ENCODE results near the gene INSIG1.

Gene INSIG1

DNA sequence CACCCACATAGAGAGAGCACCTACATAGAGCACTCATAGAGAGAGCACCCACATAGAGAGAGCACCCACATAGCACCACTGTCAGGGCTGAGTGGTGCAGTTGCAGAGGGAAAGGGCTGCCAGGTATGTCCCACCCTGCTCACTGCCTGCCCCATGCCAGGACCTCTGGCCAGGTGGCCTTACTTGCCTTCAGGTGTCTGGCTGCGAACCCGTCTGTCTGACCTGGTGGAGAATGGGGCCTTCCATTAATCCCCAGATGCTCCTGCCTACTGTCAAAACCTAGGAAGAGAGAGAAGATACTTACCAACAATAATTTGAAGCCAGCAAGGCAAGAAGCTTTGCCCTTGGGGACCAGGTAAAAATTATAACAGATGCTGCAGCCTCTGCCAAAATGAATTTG is 51.1 kb downstream of the INSIG1 start:
- no peak for DNase-seq

DNA sequence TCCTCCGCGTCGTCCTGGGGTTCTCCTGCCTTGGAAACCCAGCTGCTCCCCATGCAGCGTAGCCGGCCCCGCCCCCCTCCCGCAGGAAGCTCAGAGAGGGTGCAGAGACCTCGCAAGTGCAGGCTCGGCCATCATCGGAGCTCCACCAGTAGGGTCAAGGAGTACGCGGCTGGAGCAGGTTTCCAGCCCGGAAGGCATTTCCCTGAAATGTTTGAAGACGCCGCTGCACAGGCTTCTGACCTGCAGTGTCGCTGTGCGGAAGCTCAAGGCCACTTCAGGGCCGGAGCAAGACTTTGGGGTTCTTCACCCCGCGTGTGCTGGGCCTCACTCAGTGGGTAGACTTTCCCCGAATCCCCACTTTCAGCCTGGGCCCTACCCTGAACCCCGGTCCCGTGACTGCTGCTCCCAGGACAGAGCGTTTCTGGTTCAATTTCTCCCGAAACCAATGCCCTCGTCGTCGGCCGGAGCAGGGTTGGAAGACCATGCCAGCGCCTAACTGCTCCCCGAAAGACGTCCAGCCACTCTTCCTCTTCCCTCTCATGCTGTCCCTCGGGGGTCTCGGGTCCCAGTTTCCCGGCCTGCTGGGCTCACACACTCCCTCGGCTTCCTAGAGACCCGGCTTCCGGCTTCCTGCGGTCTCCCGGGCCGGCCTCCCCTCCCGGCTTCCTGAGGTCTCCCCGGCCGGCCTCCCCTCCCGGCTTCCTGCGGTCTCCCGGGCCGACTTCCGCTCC is 52.1 kb downstream of the INSIG1 start:
- Histone ChIP-seq H3K27me3 (replicated peaks) (peaks cover 7% of the 10 kb centered on the region), H3K27ac (no peak overlapping the region), H3K36me3 (replicated peaks) (no peaks in the 10 kb centered on the region), H3K4me3 (ENCODE audit: low read depth, low read length) (no peak overlapping the region)
- no peak for DNase-seq
- in situ Hi-C loops (cut with HindIII; ENCODE audit: low pct_ligation_motif_present, low sequenced_read_pairs), result loop anchor here (25.0 kb wide), 1 partner anchor 412 kb away; no protein-coding TSS in a partner anchor
- TF ChIP-seq, protein P1, sequence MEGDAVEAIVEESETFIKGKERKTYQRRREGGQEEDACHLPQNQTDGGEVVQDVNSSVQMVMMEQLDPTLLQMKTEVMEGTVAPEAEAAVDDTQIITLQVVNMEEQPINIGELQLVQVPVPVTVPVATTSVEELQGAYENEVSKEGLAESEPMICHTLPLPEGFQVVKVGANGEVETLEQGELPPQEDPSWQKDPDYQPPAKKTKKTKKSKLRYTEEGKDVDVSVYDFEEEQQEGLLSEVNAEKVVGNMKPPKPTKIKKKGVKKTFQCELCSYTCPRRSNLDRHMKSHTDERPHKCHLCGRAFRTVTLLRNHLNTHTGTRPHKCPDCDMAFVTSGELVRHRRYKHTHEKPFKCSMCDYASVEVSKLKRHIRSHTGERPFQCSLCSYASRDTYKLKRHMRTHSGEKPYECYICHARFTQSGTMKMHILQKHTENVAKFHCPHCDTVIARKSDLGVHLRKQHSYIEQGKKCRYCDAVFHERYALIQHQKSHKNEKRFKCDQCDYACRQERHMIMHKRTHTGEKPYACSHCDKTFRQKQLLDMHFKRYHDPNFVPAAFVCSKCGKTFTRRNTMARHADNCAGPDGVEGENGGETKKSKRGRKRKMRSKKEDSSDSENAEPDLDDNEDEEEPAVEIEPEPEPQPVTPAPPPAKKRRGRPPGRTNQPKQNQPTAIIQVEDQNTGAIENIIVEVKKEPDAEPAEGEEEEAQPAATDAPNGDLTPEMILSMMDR (IDR thresholded peaks at IDR 0.05; ENCODE audit: low read depth, low read length, missing control alignments), result no peak

More for the DNA sequence above, 51.1 kb downstream of the INSIG1 start:
- Histone ChIP-seq H3K27me3 (replicated peaks) (peaks cover 7% of the 10 kb centered on the region), H3K4me3 (ENCODE audit: low read depth, low read length) (no peak overlapping the region), H3K27ac (no peak overlapping the region), H3K36me3 (replicated peaks) (no peaks in the 10 kb centered on the region)
- TF ChIP-seq, protein P1 (IDR thresholded peaks at IDR 0.05; ENCODE audit: low read depth, low read length, missing control alignments), result no peak
- in situ Hi-C loops (cut with HindIII; ENCODE audit: low pct_ligation_motif_present, low sequenced_read_pairs), result loop anchor here (25.0 kb wide), 1 partner anchor 412 kb away; no protein-coding TSS in a partner anchor

DNA sequence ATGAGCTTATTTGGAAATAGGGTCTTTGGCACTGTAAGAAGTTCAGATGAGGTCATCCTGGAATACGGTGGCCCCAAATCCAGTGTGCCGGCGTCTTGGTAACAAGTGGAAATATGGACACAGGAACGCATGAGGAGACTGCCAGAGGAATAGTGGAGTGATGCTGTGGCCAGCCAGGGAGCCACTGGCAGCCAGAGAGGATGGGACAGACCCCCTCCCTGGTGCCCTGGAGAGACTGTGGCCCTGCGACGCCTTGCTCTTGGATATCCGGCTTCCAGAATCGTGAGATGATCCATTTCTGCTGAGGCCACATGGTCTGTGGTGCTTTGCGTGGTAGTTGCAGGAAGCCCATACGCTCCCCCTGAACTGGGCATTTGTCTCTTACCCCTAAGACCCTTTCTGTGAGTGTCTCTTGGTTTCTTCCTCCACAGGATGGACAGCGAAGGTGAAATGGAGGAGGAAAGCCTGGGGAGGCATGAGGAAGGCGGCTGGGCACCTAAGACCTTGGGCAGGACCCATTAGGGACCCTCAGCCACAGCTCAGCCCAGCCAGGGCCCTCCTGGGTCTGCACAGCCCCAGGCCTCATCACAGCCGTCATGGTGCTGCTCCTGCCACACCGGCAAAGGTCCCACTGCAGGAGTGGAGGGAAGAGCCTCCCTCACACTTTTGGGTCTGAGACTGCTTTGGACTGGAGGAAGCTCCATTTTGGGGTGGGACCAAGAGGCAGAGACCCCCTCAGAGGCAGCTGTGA is 53.6 kb downstream of the INSIG1 start:
- H3K27ac ChIP-seq, result no peak overlapping the region
- H3K36me3 ChIP-seq (replicated peaks), result no peaks in the 10 kb centered on the region
- peaks cover 8% of the 10 kb centered on the region for H3K27me3 ChIP-seq (replicated peaks)
- TF ChIP-seq, protein P1 (IDR thresholded peaks at IDR 0.05; ENCODE audit: low read depth, low read length, missing control alignments), result no peak
- DNase-seq, result no peak
- in situ Hi-C loops (cut with HindIII; ENCODE audit: low pct_ligation_motif_present, low sequenced_read_pairs), result no loop called here
- no peak overlapping the region for H3K4me3 ChIP-seq (ENCODE audit: low read depth, low read length)

DNA sequence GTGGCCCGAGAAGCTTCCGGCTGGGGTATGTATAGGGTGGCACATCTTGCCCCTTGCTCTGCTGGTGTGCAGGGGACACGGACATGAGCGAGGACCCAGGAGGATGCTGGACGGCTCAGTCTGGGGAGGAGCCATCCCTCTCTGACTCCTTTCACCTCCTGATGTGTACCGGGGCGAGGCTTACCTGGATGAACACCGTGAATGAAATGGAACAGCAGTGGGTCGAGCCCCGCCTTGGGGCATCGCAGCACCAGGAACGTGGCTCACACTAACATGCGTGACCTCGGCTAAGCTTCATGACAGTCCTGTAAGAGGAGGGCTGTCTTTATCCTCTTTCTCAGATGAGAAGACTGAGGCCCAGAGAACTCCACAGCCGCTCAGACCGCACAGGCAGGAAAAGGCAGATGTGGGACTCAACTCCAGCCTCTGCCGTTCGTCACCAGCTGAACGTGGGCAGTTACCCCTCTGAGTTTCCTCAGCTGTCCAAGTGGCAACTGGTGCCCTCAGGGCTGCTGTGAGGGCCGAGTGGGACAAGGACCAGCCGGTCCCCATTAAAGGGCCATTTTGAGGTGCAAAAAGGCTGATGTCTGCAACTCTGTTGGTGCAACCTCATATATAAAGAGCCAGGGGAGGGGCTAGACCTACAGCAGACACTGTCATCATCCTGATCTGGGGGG is 54.5 kb downstream of the INSIG1 start:
- no peak for DNase-seq
- in situ Hi-C loops (cut with HindIII; ENCODE audit: low pct_ligation_motif_present, low sequenced_read_pairs), result no loop called here

DNA sequence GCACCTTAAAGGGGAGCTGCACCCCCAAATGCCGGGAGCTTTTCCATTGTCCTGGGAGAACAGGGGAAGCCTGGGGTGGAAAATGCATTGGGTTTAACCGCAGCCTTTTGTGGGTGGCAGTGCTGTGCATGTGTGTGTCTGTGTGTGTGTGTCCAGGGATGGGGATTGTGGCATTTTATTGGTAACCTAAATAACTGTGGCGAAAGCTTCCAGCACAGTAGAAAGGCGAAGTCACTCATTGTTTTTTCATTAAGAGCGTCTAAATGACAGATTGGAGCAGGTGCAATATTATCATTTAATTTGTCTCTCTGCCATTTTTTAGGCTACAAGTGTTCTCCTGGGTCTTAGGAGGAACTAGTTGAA is 55.1 kb downstream of the INSIG1 start:
- in situ Hi-C loops (cut with HindIII; ENCODE audit: low pct_ligation_motif_present, low sequenced_read_pairs), result no loop called here
- H3K36me3 ChIP-seq (replicated peaks), result no peaks in the 10 kb centered on the region
- DNase-seq, result no peak
- H3K27ac ChIP-seq, result no peak overlapping the region
- TF ChIP-seq, protein P1 (IDR thresholded peaks at IDR 0.05; ENCODE audit: low read depth, low read length, missing control alignments), result no peak
- no peak overlapping the region for H3K4me3 ChIP-seq (ENCODE audit: low read depth, low read length)
- H3K27me3 ChIP-seq (replicated peaks), result peaks cover 14% of the 10 kb centered on the region

More for the DNA sequence above, 54.5 kb downstream of the INSIG1 start:
- TF ChIP-seq, protein P1 (IDR thresholded peaks at IDR 0.05; ENCODE audit: low read depth, low read length, missing control alignments), result no peak
- H3K27ac ChIP-seq, result no peak overlapping the region
- H3K27me3 ChIP-seq (replicated peaks), result peaks cover 12% of the 10 kb centered on the region
- no peaks in the 10 kb centered on the region for H3K36me3 ChIP-seq (replicated peaks)
- H3K4me3 ChIP-seq (ENCODE audit: low read depth, low read length), result no peak overlapping the region
